BE2C (cell line): ENCODE data around the gene ERG.

Experiments
- DNase-seq: peaks from one replicate; pipeline ENCODE4 v3.0.0-alpha.2; 2020
- H3K27me3 ChIP-seq: fragments of 250-450 bp; sonication (Bioruptor Pico); 2 replicates; pipeline ENCODE4 v1.5.1; 2020; ENCODE audit warnings: mild to moderate bottlenecking
- H3K36me3 ChIP-seq: fragments of 250-450 bp; sonication (Bioruptor Pico); 2 replicates; pipeline ENCODE4 v1.5.1; 2020; ENCODE audit warnings: mild to moderate bottlenecking
- H3K4me1 ChIP-seq: fragments of 250-450 bp; sonication (Bioruptor Pico); 2 replicates; pipeline ENCODE4 v1.5.1; 2020
- H3K4me3 ChIP-seq: 2 replicates; pipeline ENCODE4 v1.5.1; 2011; ENCODE audit warnings: low read depth, low read length
- H3K9me3 ChIP-seq: fragments of 250-450 bp; sonication (Bioruptor Pico); 2 replicates; pipeline ENCODE4 v1.5.1; 2020
- CTCF ChIP-seq: IDR thresholded peaks from 2 replicates; pipeline ENCODE4 v1.5.1; 2012; ENCODE audit warnings: mild to moderate bottlenecking, low read depth, low read length

ERG gene

GRCh38 chr21:38495242-38495641, 3.0 kb downstream of the ERG start:
- no peaks in the 10 kb centered on the region for H3K9me3 ChIP-seq
- no peaks in the 10 kb centered on the region for H3K27me3 ChIP-seq
- H3K4me1 ChIP-seq: no peaks in the 10 kb centered on the region
- DNase-seq: no peak
- H3K36me3 ChIP-seq: no peaks in the 10 kb centered on the region
- H3K4me3 ChIP-seq: no peak overlapping the region
- no peak for TF ChIP-seq CTCF

GRCh38 chr21:38494703-38495102, 3.6 kb downstream of the ERG start:
- H3K4me1 ChIP-seq: no peaks in the 10 kb centered on the region
- no peak for DNase-seq
- no peak for TF ChIP-seq CTCF

GRCh38 chr21:38494251-38494642, 4.0 kb downstream of the ERG start:
- DNase-seq: no peak
- Histone ChIP-seq H3K4me1 (no peaks in the 10 kb centered on the region), H3K9me3 (no peaks in the 10 kb centered on the region), H3K4me3 (no peak overlapping the region), H3K27me3 (no peaks in the 10 kb centered on the region), H3K36me3 (no peaks in the 10 kb centered on the region)
- no peak for TF ChIP-seq CTCF

More at GRCh38 chr21:38494703-38495102, 3.6 kb downstream of the ERG start:
- Histone ChIP-seq H3K36me3 (no peaks in the 10 kb centered on the region), H3K4me3 (no peak overlapping the region), H3K27me3 (no peaks in the 10 kb centered on the region), H3K9me3 (no peaks in the 10 kb centered on the region)

- H3K9me3 ChIP-seq: no peaks in the 10 kb centered on the region
- no peak for DNase-seq
- H3K36me3 ChIP-seq: no peaks in the 10 kb centered on the region
- TF ChIP-seq CTCF: no peak
- no peaks in the 10 kb centered on the region for H3K27me3 ChIP-seq
- no peak overlapping the region for H3K4me3 ChIP-seq
- H3K4me1 ChIP-seq: no peaks in the 10 kb centered on the region
Measured at GRCh38 chr21:38493549-38494250, 4.6 kb downstream of the ERG start.

GRCh38 chr21:38492007-38492406, 6.3 kb downstream of the ERG start:
- H3K36me3 ChIP-seq: no peaks in the 10 kb centered on the region

GRCh38 chr21:38491536-38491935, 6.7 kb downstream of the ERG start:
- no peaks in the 10 kb centered on the region for H3K27me3 ChIP-seq
- DNase-seq: no peak
- H3K4me1 ChIP-seq: no peaks in the 10 kb centered on the region
- no peak overlapping the region for H3K4me3 ChIP-seq
- TF ChIP-seq CTCF: no peak
- H3K9me3 ChIP-seq: no peaks in the 10 kb centered on the region
- no peaks in the 10 kb centered on the region for H3K36me3 ChIP-seq

More at GRCh38 chr21:38492007-38492406, 6.3 kb downstream of the ERG start:
- no peak for TF ChIP-seq CTCF
- DNase-seq: no peak
- H3K9me3 ChIP-seq: no peaks in the 10 kb centered on the region
- no peaks in the 10 kb centered on the region for H3K27me3 ChIP-seq
- H3K4me3 ChIP-seq: no peak overlapping the region
- H3K4me1 ChIP-seq: no peaks in the 10 kb centered on the region
